Measurements from ENCODE around the gene SUGP2.

DNA sequence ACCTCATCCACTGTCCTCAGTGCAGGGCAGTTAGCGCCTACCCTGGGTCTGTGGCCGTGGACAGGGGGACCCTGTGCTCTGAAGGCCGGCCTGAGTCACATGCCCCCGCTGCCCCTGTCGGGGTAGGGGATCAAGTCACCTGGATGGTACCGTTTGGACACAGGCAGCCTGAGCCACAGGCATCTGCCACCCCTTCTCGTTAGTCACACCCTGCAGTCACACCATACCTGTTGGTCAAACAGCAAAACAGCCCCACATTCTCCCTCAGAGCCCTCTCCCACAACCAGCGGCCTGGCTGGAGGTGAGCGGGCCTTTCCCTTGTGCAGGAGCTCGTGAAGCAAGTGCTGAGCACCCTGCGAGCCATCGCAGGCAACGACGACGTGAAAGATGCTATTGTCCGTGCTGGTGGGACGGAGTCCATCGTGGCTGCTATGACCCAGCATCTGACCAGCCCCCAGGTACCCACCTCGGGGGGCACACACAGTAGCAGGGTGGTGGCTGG is 21.7 kb upstream of the SUGP2 start:
- no peak for TF ChIP-seq CTCF (IDR thresholded peaks at IDR 0.05)
- no peak for TF ChIP-seq POLR2A (IDR thresholded peaks at IDR 0.05)
- no peak for TF ChIP-seq EP300 (IDR thresholded peaks at IDR 0.05)

All from upper lobe of left lung (tissue), 4 donors.